Keratinocyte (primary cell): ENCODE results near the gene OGFRL1. TPM values are rescaled to one million over a fixed set of nuclear protein-coding genes. Genes with fewer than 3 reads are reported as not detected.

Source experiments
- DNase-seq: peaks from one replicate; pipeline ENCODE4 v3.0.0-alpha.2; 2011; ENCODE audit warnings: low read depth, missing footprints, low spot score
- FAIRE-seq: peaks from 2 replicates; lab custom pipeline; 2011; peaks lifted over from hg19 to GRCh38; lab: Jason Lieb, UNC
- H2AFZ ChIP-seq: 2 replicates; pipeline ENCODE4 v1.6.0; 2012; ENCODE audit warnings: low read length, control low read depth, inconsistent platforms; ENCODE audit not compliant: control insufficient read depth
- H3K27ac ChIP-seq: 2 replicates; pipeline ENCODE4 v1.5.1; 2011; ENCODE audit warnings: low read length; ENCODE audit not compliant: control insufficient read depth, insufficient read depth
- H3K27me3 ChIP-seq: 3 replicates; pipeline ENCODE4 v1.6.0; 2011; ENCODE audit warnings: low read length; ENCODE audit not compliant: control insufficient read depth, insufficient read depth; ENCODE audit errors: extremely low read depth
- H3K36me3 ChIP-seq, 2 experiments: 2 replicates in 1 of 2; 3 replicates in 1 of 2; pipeline ENCODE4 v1.5.1; 2011; ENCODE audit warnings: low read length in 2 of 2, mild to moderate bottlenecking in 1 of 2; ENCODE audit not compliant: control insufficient read depth in 2 of 2, insufficient read depth in 2 of 2; ENCODE audit errors: extremely low read depth in 1 of 2
- H3K4me1 ChIP-seq: 3 replicates; pipeline ENCODE4 v1.5.1; 2011; ENCODE audit warnings: low read length; ENCODE audit not compliant: control insufficient read depth, insufficient read depth; ENCODE audit errors: extremely low read depth
- H3K4me2 ChIP-seq: 3 replicates; pipeline ENCODE4 v1.6.0; 2011; ENCODE audit warnings: low read depth, low read length; ENCODE audit not compliant: control insufficient read depth, insufficient read depth; ENCODE audit errors: extremely low read depth
- H3K4me3 ChIP-seq, 3 experiments: fragments of 200-600 bp in 1 of 3; sonication (generic) in 1 of 3; 2 replicates in 2 of 3; 3 replicates in 1 of 3; pipeline ENCODE4 v1.5.1; 2011 to 2016; ENCODE audit warnings: low read length in 3 of 3, mild to moderate bottlenecking in 3 of 3, control low read depth in 2 of 3, inconsistent platforms in 1 of 3, low read depth in 1 of 3, mixed read lengths in 1 of 3, mixed run types in 1 of 3, moderate library complexity in 1 of 3; ENCODE audit not compliant: control insufficient read depth in 2 of 3, insufficient read depth in 2 of 3; ENCODE audit errors: extremely low read depth in 1 of 3
- H3K79me2 ChIP-seq: 2 replicates; pipeline ENCODE4 v1.6.0; 2012; ENCODE audit warnings: low read length; ENCODE audit not compliant: control insufficient read depth, insufficient read depth
- H3K9ac ChIP-seq: 3 replicates; pipeline ENCODE4 v1.6.0; 2011; ENCODE audit warnings: low read length; ENCODE audit not compliant: control insufficient read depth, insufficient read depth; ENCODE audit errors: extremely low read depth
- H3K9me1 ChIP-seq: 3 replicates; pipeline ENCODE4 v1.6.0; 2011; ENCODE audit warnings: low read length; ENCODE audit not compliant: control insufficient read depth, insufficient read depth; ENCODE audit errors: extremely low read depth
- H3K9me3 ChIP-seq: 2 replicates; pipeline ENCODE4 v1.5.1; 2012; ENCODE audit warnings: low read depth, low read length; ENCODE audit not compliant: control insufficient read depth
- H4K20me1 ChIP-seq: 3 replicates; pipeline ENCODE4 v1.6.0; 2011; ENCODE audit warnings: low read length; ENCODE audit not compliant: control insufficient read depth, insufficient read depth; ENCODE audit errors: extremely low read depth
- EZH2 ChIP-seq: IDR thresholded peaks from one replicate; pipeline ENCODE4 v1.6.1; 2012; ENCODE audit warnings: inconsistent platforms, mild to moderate bottlenecking, low read length, moderate library complexity
- dilution Hi-C: fragments of 300-500 bp; cut with MboI; formaldehyde crosslinking; loops from one replicate; pipeline ENCODE4 v1.7.0; 2020; ENCODE audit warnings: low sequenced_read_pairs; ENCODE audit not compliant: extremely low pct_ligation_motif_present
- polyA plus RNA-seq, 5 experiments: library from polyadenylated mRNA; depleted of rRNA in 3 of 5; stranded (reverse) in 3 of 5; stranded (forward) in 1 of 5; unstranded in 1 of 5; fragments of >200 nt; gene quantifications; 1 replicate in 1 of 5; 2 replicates in 3 of 5; 3 replicates in 1 of 5; pipeline versions ENCODE4 v1.2.1 to v1.2.3, GENCODE V29; 2011 to 2012; ENCODE audit warnings: missing spikeins in 2 of 5, low read depth in 1 of 5, low replicate concordance in 1 of 5
- TF ChIP-seq, protein P1 (sequence below), 3 experiments: IDR thresholded peaks in 1 of 3; conservative IDR thresholded peaks in 1 of 3; optimal IDR thresholded peaks in 1 of 3; 2 replicates in 2 of 3; 3 replicates in 1 of 3; pipeline versions ENCODE3 to v1.5.1; 2011; ENCODE audit warnings: low read length in 3 of 3, mild to moderate bottlenecking in 3 of 3, moderate library complexity in 2 of 3, control low read depth in 1 of 3, inconsistent platforms in 1 of 3; ENCODE audit not compliant: insufficient read depth in 2 of 3; ENCODE audit errors: extremely low read depth in 1 of 3

Gene OGFRL1
- polyA plus RNA-seq, 1 donor (not counting 4 experiments of a cell fraction or from before 2014, with no cell fraction given) = 9.3 TPM

DNA sequence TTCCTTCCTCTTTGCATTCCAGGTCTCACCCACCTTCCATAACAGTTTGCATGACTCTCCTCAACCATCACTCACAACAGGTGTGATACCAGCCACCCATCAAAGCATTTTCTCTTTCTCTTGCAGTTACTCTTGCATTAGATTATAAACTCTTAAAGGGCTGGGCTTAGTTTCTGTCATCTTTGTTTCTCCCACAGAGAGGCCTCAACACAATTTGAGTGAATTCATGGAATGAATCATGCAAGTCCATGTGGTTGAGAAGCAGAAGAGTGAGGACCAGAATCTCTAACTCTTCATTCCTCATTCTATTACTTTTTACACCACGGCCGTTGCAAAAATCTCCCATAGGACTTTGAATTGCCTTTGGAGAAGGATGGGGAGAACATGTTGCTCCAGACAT lies 31.4 kb downstream of the OGFRL1 start:
- no peaks in the 10 kb centered on the region for H4K20me1 ChIP-seq
- H3K9me3 ChIP-seq = no peaks in the 10 kb centered on the region
- H3K27ac ChIP-seq = no peak overlapping the region
- DNase-seq (no peak), FAIRE-seq (no peak)
- no peaks in the 10 kb centered on the region for H3K4me1 ChIP-seq
- dilution Hi-C loops = no loop called here
- peaks cover 0 to 1% of the 10 kb centered on the region in 2 experiments for H3K36me3 ChIP-seq
- no peak overlapping the region for H3K4me2 ChIP-seq
- no peak overlapping the region for H2AFZ ChIP-seq
- TF ChIP-seq, protein P1, sequence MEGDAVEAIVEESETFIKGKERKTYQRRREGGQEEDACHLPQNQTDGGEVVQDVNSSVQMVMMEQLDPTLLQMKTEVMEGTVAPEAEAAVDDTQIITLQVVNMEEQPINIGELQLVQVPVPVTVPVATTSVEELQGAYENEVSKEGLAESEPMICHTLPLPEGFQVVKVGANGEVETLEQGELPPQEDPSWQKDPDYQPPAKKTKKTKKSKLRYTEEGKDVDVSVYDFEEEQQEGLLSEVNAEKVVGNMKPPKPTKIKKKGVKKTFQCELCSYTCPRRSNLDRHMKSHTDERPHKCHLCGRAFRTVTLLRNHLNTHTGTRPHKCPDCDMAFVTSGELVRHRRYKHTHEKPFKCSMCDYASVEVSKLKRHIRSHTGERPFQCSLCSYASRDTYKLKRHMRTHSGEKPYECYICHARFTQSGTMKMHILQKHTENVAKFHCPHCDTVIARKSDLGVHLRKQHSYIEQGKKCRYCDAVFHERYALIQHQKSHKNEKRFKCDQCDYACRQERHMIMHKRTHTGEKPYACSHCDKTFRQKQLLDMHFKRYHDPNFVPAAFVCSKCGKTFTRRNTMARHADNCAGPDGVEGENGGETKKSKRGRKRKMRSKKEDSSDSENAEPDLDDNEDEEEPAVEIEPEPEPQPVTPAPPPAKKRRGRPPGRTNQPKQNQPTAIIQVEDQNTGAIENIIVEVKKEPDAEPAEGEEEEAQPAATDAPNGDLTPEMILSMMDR (optimal IDR thresholded peaks at IDR 0.05 in 1 of 3, IDR thresholded peaks at IDR 0.05 in 1 of 3, conservative IDR thresholded peaks at IDR 0.05 in 1 of 3; ENCODE audit: extremely low read depth in 1 of 3, insufficient read depth in 2 of 3, low read length in 3 of 3) = no peak
- no peak for TF ChIP-seq EZH2
- H3K27me3 ChIP-seq = no peaks in the 10 kb centered on the region
- no peaks in the 10 kb centered on the region for H3K9me1 ChIP-seq
- no peak overlapping the region for H3K9ac ChIP-seq
- H3K4me3 ChIP-seq = no peak overlapping the region
- no peaks in the 10 kb centered on the region for H3K79me2 ChIP-seq

DNA sequence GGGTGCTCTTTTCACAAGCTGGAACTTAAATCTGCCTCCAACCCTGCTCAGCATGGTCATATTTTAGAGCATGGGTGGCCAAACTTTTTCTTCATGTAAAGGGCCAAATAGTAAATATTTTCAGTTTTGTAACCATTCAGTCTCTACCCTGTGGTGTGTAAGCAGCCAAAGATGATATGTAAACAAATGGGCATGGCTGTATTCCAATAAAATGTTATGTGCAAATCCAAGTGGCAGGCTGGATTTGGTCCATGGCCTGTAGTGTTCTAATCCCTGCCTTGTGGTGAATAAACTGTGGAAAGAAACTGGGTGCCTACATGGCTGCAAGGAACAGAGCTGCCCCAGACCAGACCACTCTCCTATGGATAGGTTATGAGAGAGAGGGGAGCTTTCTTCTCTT lies 32.7 kb downstream of the OGFRL1 start:
- no peak overlapping the region for H3K4me2 ChIP-seq
- no peaks in the 10 kb centered on the region for H3K79me2 ChIP-seq
- no peaks in the 10 kb centered on the region for H3K9me3 ChIP-seq
- H3K9me1 ChIP-seq = no peaks in the 10 kb centered on the region
- H3K4me1 ChIP-seq = no peaks in the 10 kb centered on the region
- dilution Hi-C loops = no loop called here
- DNase-seq = no peak
- H3K27me3 ChIP-seq = no peaks in the 10 kb centered on the region
- no peak overlapping the region for H3K27ac ChIP-seq
- no peaks in the 10 kb centered on the region for H4K20me1 ChIP-seq
- peaks cover 0 to 1% of the 10 kb centered on the region in 2 experiments for H3K36me3 ChIP-seq
- no peak overlapping the region for H3K4me3 ChIP-seq
- H3K9ac ChIP-seq = no peak overlapping the region
- TF ChIP-seq, protein P1 (optimal IDR thresholded peaks at IDR 0.05 in 1 of 3, IDR thresholded peaks at IDR 0.05 in 1 of 3, conservative IDR thresholded peaks at IDR 0.05 in 1 of 3; ENCODE audit: extremely low read depth in 1 of 3, insufficient read depth in 2 of 3, low read length in 3 of 3) = no peak
- TF ChIP-seq EZH2 = no peak
- H2AFZ ChIP-seq = no peak overlapping the region
- no peak for FAIRE-seq
